Stomach (tissue), 4 donors: Measurements from ENCODE around the gene RPS6KA2.

Experiments
- CTCF ChIP-seq, 7 experiments: fragments of 450-650 bp in 4 of 7; fragments of 200-600 bp in 3 of 7; sonication (generic) in 3 of 7; IDR thresholded peaks; one replicate each; pipeline ENCODE4 v1.5.1; 2016 to 2019; ENCODE audit warnings: antibody characterized with exemption in 7 of 7, control low read depth in 2 of 7, mild to moderate bottlenecking in 1 of 7
- EP300 ChIP-seq: sonication (generic); formaldehyde crosslinking; IDR thresholded peaks from one replicate; pipeline ENCODE4 v1.6.1; 2017; ENCODE audit warnings: antibody characterized with exemption
- POLR2A ChIP-seq, 4 donors: fragments of 450-650 bp; IDR thresholded peaks; one replicate each; pipeline ENCODE4 v1.6.1; 2016; ENCODE audit warnings: antibody characterized with exemption in 4 of 4, control low read depth in 2 of 4, mild to moderate bottlenecking in 1 of 4, moderate library complexity in 1 of 4

GRCh38 chr6:166494101-166494441 lies 133.0 kb downstream of the RPS6KA2 start:
- TF ChIP-seq CTCF (IDR thresholded peaks at IDR 0.05) = no peak
- no peak for TF ChIP-seq POLR2A (IDR thresholded peaks at IDR 0.05)
- TF ChIP-seq EP300 = no peak
